HepG2 (cell line): ENCODE results near the gene TMEM120A. TPM values are rescaled to one million over a fixed set of nuclear protein-coding genes. Genes with fewer than 3 reads are reported as not detected.
A peak's percentile ranks its signal among the peaks of the same experiment; 100 is the strongest.

ENCODE experiments used
- AGO2 ChIP-seq: fragments of 200-400 bp; formaldehyde crosslinking; optimal IDR thresholded peaks from 2 replicates; pipeline ENCODE3; 2017; ENCODE audit warnings: mild to moderate bottlenecking, low read depth, low read length, moderate library complexity
- ATF3 ChIP-seq: sonication (generic); formaldehyde crosslinking; IDR thresholded peaks from 2 replicates; pipeline ENCODE4 v1.4.0; 2020; ENCODE audit warnings: missing genetic modification reagents
- CBX1 ChIP-seq: IDR thresholded peaks from one replicate; pipeline ENCODE4 v1.6.1; 2016; ENCODE audit warnings: antibody characterized with exemption, low read depth
- FOXM1 ChIP-seq: sonication (generic); formaldehyde crosslinking; IDR thresholded peaks from 2 replicates; pipeline ENCODE4 v1.5.0; 2020; ENCODE audit warnings: missing genetic modification reagents
- GRHL1 ChIP-seq: sonication (generic); formaldehyde crosslinking; conservative IDR thresholded peaks from 2 replicates; pipeline ENCODE4 v1.8.0; 2022; ENCODE audit warnings: missing genetic modification reagents
- HNF1A ChIP-seq, 2 experiments: sonication (generic) in 1 of 2; formaldehyde crosslinking in 1 of 2; IDR thresholded peaks; 2 replicates each; pipeline versions ENCODE4 v1.4.0 to v1.6.1; 2016 to 2020; ENCODE audit warnings: borderline replicate concordance in 1 of 2, low read depth in 1 of 2, mild to moderate bottlenecking in 1 of 2, missing genetic modification reagents in 1 of 2
- MAFG ChIP-seq: sonication (generic); formaldehyde crosslinking; IDR thresholded peaks from 2 replicates; pipeline ENCODE4 v1.5.1; 2020; ENCODE audit warnings: mild to moderate bottlenecking, missing genetic modification reagents
- MAFK ChIP-seq, 2 experiments: IDR thresholded peaks in 1 of 2; conservative IDR thresholded peaks in 1 of 2; 2 replicates each; pipeline ENCODE4 v1.6.1; 2011; ENCODE audit warnings: improper control_type of control experiment in 2 of 2, low read length in 2 of 2
- MED13 ChIP-seq: sonication (generic); formaldehyde crosslinking; IDR thresholded peaks from 2 replicates; pipeline ENCODE4 v1.5.0; 2020; ENCODE audit warnings: missing genetic modification reagents
- MNT ChIP-seq: fragments of 450-650 bp; IDR thresholded peaks from 2 replicates; pipeline ENCODE4 v1.6.1; 2016
- MXD1 ChIP-seq: sonication (generic); formaldehyde crosslinking; IDR thresholded peaks from 2 replicates; pipeline ENCODE4 v1.4.0; 2020; ENCODE audit warnings: mild to moderate bottlenecking, missing genetic modification reagents
- PBX2 ChIP-seq: IDR thresholded peaks from 2 replicates; pipeline ENCODE4 v1.6.1; 2016; ENCODE audit warnings: control low read depth
- SMAD9 ChIP-seq: sonication (generic); formaldehyde crosslinking; IDR thresholded peaks from 2 replicates; pipeline ENCODE4 v1.5.1; 2020; ENCODE audit warnings: mild to moderate bottlenecking, missing genetic modification reagents
- TEAD2 ChIP-seq: sonication (generic); formaldehyde crosslinking; IDR thresholded peaks from 2 replicates; pipeline ENCODE4 v1.9.0; 2021; ENCODE audit warnings: missing genetic modification reagents
- ZKSCAN8 ChIP-seq: IDR thresholded peaks from 2 replicates; pipeline ENCODE4 v1.6.1; 2016; ENCODE audit warnings: borderline replicate concordance, missing genetic modification reagents, missing compliant biosample characterization
- ZNF468 ChIP-seq: sonication (generic); formaldehyde crosslinking; IDR thresholded peaks from 2 replicates; pipeline ENCODE4 v1.8.0; 2022; ENCODE audit warnings: mild to moderate bottlenecking, moderate library complexity, missing genetic modification reagents
- ZNF691 ChIP-seq: sonication (generic); formaldehyde crosslinking; IDR thresholded peaks from 2 replicates; pipeline ENCODE4 v1.4.0; 2020; ENCODE audit warnings: missing genetic modification reagents, low read depth, mild to moderate bottlenecking, borderline replicate concordance
- ZSCAN20 ChIP-seq: sonication (generic); formaldehyde crosslinking; IDR thresholded peaks from 2 replicates; pipeline ENCODE4 v1.4.0; 2020; ENCODE audit warnings: missing genetic modification reagents, mild to moderate bottlenecking, borderline replicate concordance
- polyA plus RNA-seq, 8 experiments: library from polyadenylated mRNA; depleted of rRNA in 3 of 8; stranded (reverse) in 7 of 8; unstranded in 1 of 8; fragments of >200 nt; fragmentation: Illumina TruSeq in 4 of 8; extraction: Trizol in 4 of 8; gene quantifications; 2 replicates each; pipeline versions ENCODE4 v1.2.1 to v1.2.3, GENCODE V29; 2011 to 2016; ENCODE audit warnings: low read depth in 4 of 8, missing spikeins in 1 of 8, mixed read lengths in 1 of 8; ENCODE audit not compliant: insufficient read depth in 1 of 8
- total RNA-seq, 5 experiments: library from RNA; depleted of rRNA; stranded (reverse); fragments of >200 nt; fragmentation: Illumina TruSeq; extraction: Trizol; gene quantifications; 2 replicates each; pipeline ENCODE4 v1.2.3, GENCODE V29; 2016; ENCODE audit warnings: low read depth in 1 of 5

TMEM120A gene
- total and polyA plus RNA-seq, 2 of the 13 experiments (the other 11 are each of a cell fraction or from before 2014, with no cell fraction given) = 40.3 to 102 TPM

- TF ChIP-seq MNT = no peak
- TF ChIP-seq MXD1 (CRISPR knock-in tag) = no peak
- TF ChIP-seq TEAD2 (CRISPR knock-in tag) = no peak
- TF ChIP-seq FOXM1 (CRISPR knock-in tag) = no peak
- TF ChIP-seq ATF3 (CRISPR knock-in tag) = no peak
- TF ChIP-seq AGO2 = no peak
- no peak for TF ChIP-seq CBX1
- TF ChIP-seq HNF1A (IDR thresholded peaks at IDR 0.05; ENCODE audit: low read depth) = no peak
- TF ChIP-seq HNF1A (CRISPR knock-in tag; IDR thresholded peaks at IDR 0.05; ENCODE audit: borderline replicate concordance) = peak; percentile 81; the same call in 1 of the 2 replicates
- TF ChIP-seq ZNF691 (CRISPR knock-in tag) = no peak
- TF ChIP-seq MAFK (conservative IDR thresholded peaks at IDR 0.05 in 1 of 2, IDR thresholded peaks at IDR 0.05 in 1 of 2; ENCODE audit: low read length in 2 of 2) = no peak
- TF ChIP-seq ZNF468 (CRISPR knock-in tag) = no peak
- no peak for TF ChIP-seq SMAD9 (CRISPR knock-in tag)
- no peak for TF ChIP-seq ZKSCAN8 (CRISPR knock-in tag)
- TF ChIP-seq ZSCAN20 (CRISPR knock-in tag) = no peak
- TF ChIP-seq GRHL1 (CRISPR knock-in tag) = no peak
- TF ChIP-seq PBX2 (CRISPR knock-in tag) = no peak
- peak; percentile 78 for TF ChIP-seq MED13 (CRISPR knock-in tag)
- TF ChIP-seq MAFG = no peak
Measured at GRCh38 chr7:75962607-75963380, 31.6 kb downstream of the TMEM120A start (continued).
